ENCODE results near the gene FBXO24.

DNA sequence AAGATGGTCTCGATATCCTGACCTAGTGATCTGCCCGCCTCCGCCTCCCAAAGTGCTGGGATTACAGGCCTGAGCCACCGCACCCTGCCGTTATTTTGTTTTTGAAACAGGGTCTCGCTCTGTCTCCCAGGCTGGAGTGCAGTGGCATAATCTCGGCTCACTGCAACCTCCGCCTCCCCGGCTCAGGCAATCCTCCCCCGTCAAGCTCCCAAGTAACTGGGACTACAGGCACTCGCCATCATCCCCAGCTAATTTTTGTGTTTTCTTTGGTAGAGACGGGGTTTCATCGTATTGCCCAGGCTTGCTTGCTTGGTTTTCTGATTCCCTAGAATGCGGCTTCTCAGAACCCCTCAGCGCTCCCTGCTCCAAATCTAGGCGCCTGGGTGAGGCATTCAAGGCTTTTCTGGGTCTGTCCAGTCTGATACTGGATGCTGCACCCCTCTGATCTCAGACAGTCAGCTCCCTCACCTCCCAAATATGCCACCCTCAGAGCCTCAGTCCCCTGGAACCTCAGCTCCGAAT lies 53.9 kb downstream of the FBXO24 start:
- no peak for TF ChIP-seq MXI1 (IDR thresholded peaks at IDR 0.05; ENCODE audit: borderline replicate concordance, low read depth, low read length)
- TF ChIP-seq, protein P1, sequence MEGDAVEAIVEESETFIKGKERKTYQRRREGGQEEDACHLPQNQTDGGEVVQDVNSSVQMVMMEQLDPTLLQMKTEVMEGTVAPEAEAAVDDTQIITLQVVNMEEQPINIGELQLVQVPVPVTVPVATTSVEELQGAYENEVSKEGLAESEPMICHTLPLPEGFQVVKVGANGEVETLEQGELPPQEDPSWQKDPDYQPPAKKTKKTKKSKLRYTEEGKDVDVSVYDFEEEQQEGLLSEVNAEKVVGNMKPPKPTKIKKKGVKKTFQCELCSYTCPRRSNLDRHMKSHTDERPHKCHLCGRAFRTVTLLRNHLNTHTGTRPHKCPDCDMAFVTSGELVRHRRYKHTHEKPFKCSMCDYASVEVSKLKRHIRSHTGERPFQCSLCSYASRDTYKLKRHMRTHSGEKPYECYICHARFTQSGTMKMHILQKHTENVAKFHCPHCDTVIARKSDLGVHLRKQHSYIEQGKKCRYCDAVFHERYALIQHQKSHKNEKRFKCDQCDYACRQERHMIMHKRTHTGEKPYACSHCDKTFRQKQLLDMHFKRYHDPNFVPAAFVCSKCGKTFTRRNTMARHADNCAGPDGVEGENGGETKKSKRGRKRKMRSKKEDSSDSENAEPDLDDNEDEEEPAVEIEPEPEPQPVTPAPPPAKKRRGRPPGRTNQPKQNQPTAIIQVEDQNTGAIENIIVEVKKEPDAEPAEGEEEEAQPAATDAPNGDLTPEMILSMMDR (conservative IDR thresholded peaks at IDR 0.05; ENCODE audit: low read depth, low read length): no peak
- no peak for TF ChIP-seq CHD1 (IDR thresholded peaks at IDR 0.05; ENCODE audit: low read depth, low read length)
- TF ChIP-seq CEBPB (IDR thresholded peaks at IDR 0.05; ENCODE audit: low read depth, low read length): no peak
- TF ChIP-seq SMC3 (IDR thresholded peaks at IDR 0.05; ENCODE audit: low read depth, low read length): no peak
- TF ChIP-seq POLR2A (IDR thresholded peaks at IDR 0.05; ENCODE audit: low read depth, low read length): no peak
- TF ChIP-seq, protein P2, sequence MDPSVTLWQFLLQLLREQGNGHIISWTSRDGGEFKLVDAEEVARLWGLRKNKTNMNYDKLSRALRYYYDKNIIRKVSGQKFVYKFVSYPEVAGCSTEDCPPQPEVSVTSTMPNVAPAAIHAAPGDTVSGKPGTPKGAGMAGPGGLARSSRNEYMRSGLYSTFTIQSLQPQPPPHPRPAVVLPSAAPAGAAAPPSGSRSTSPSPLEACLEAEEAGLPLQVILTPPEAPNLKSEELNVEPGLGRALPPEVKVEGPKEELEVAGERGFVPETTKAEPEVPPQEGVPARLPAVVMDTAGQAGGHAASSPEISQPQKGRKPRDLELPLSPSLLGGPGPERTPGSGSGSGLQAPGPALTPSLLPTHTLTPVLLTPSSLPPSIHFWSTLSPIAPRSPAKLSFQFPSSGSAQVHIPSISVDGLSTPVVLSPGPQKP (IDR thresholded peaks at IDR 0.05; ENCODE audit: borderline replicate concordance, low read depth, low read length): no peak
- TF ChIP-seq BHLHE40 (IDR thresholded peaks at IDR 0.05; ENCODE audit: low read depth, low read length): no peak
- no peak for TF ChIP-seq RCOR1 (IDR thresholded peaks at IDR 0.05; ENCODE audit: insufficient replicate concordance, low read length)

Data from IMR-90 (cell line).